H1 (cell line): ENCODE results near the gene PIP5K1C. TPM values are rescaled to one million over a fixed set of nuclear protein-coding genes. Genes with fewer than 3 reads are reported as not detected.
"Not testable (repeated sequence)": the region's sequence is repeated elsewhere in the genome, so short reads cannot be mapped to it uniquely, and the experiment has no call there.

Source experiments
- CTCF ChIA-PET: fragments of 300-600 bp; sonication (Branson Sonifier 250); formaldehyde crosslinking; loops from one replicate; lab custom pipeline; 2021; ENCODE audit not compliant: partially characterized antibody; lab: Charles Lee
- POLR2A ChIA-PET: fragments of 300-600 bp; sonication (Branson Sonifier 250); formaldehyde crosslinking; loops from one replicate; lab custom pipeline; 2021; ENCODE audit warnings: inconsistent platforms; ENCODE audit not compliant: partially characterized antibody; lab: Charles Lee
- DNase-seq, 2 experiments: peaks; one replicate each; pipeline versions ENCODE4 v3.0.0 to v3.0.0-alpha.2; 2010 to 2022; ENCODE audit warnings: low spot score in 2 of 2, low read depth in 1 of 2, mixed read lengths in 1 of 2
- FAIRE-seq: peaks from 2 replicates; lab custom pipeline; 2011; peaks lifted over from hg19 to GRCh38; lab: Jason Lieb, UNC
- H2AFZ ChIP-seq: 2 replicates; pipeline ENCODE4 v1.8.1; 2012; ENCODE audit warnings: low read length, inconsistent platforms
- H2AK5ac ChIP-seq: 2 replicates; pipeline ENCODE4 v1.6.1; 2013; ENCODE audit warnings: low read depth, low read length
- H2BK120ac ChIP-seq: replicated peaks from 2 replicates; pipeline ENCODE3; 2013; ENCODE audit warnings: low read depth, low read length, inconsistent platforms
- H2BK12ac ChIP-seq: 2 replicates; pipeline ENCODE4 v1.6.1; 2013; ENCODE audit warnings: low read depth, low read length
- H2BK15ac ChIP-seq: 2 replicates; pipeline ENCODE4 v1.6.1; 2013; ENCODE audit warnings: low read length
- H2BK20ac ChIP-seq: 2 replicates; pipeline ENCODE4 v1.6.1; 2013; ENCODE audit warnings: low read length
- H2BK5ac ChIP-seq: 2 replicates; pipeline ENCODE4 v1.6.1; 2013; ENCODE audit warnings: low read depth, low read length
- H3K14ac ChIP-seq: 2 replicates; pipeline ENCODE4 v1.6.1; 2013; ENCODE audit warnings: inconsistent platforms; ENCODE audit not compliant: insufficient read length
- H3K18ac ChIP-seq: 2 replicates; pipeline ENCODE4 v1.6.1; 2013; ENCODE audit warnings: low read length; ENCODE audit errors: extremely low read depth
- H3K23ac ChIP-seq: 2 replicates; pipeline ENCODE4 v1.6.1; 2013; ENCODE audit warnings: inconsistent platforms; ENCODE audit not compliant: insufficient read length
- H3K23me2 ChIP-seq: 2 replicates; pipeline ENCODE4 v1.6.1; 2013; ENCODE audit warnings: low read depth, low read length
- H3K27ac ChIP-seq: 2 replicates; pipeline ENCODE4 v1.6.1; 2011; ENCODE audit warnings: low read depth, low read length, inconsistent platforms
- H3K27me3 ChIP-seq, 4 experiments: replicated peaks in 1 of 4; 1 replicate in 1 of 4; 2 replicates in 3 of 4; pipeline versions ENCODE4 v1.6.1 to v1.8.1; 2011 to 2013; ENCODE audit warnings: low read length in 3 of 4, mild to moderate bottlenecking in 3 of 4, inconsistent platforms in 2 of 4, mixed read lengths in 2 of 4, moderate library complexity in 1 of 4; ENCODE audit not compliant: control insufficient read depth in 3 of 4, insufficient read depth in 3 of 4; ENCODE audit errors: extremely low read depth in 1 of 4
- H3K36me3 ChIP-seq, 4 experiments: 2 replicates each; pipeline versions ENCODE4 v1.6.1 to v1.8.1; 2011 to 2013; ENCODE audit warnings: mild to moderate bottlenecking in 4 of 4, low read length in 3 of 4, moderate library complexity in 2 of 4, control low read depth in 1 of 4, inconsistent platforms in 1 of 4; ENCODE audit not compliant: insufficient read depth in 4 of 4, control insufficient read depth in 2 of 4
- H3K4ac ChIP-seq: replicated peaks from 2 replicates; pipeline ENCODE3; 2013; ENCODE audit warnings: low read length, low read depth, mixed read lengths, inconsistent platforms; ENCODE audit not compliant: insufficient read length
- H3K4me1 ChIP-seq, 4 experiments: replicated peaks in 1 of 4; 1 replicate in 1 of 4; 2 replicates in 3 of 4; pipeline versions ENCODE4 v1.6.1 to v1.8.1; 2011 to 2013; ENCODE audit warnings: low read length in 3 of 4, inconsistent platforms in 2 of 4, mixed read lengths in 1 of 4; ENCODE audit not compliant: insufficient read depth in 4 of 4, control insufficient read depth in 3 of 4
- H3K4me2 ChIP-seq, 2 experiments: 2 replicates each; pipeline versions ENCODE4 v1.6.1 to v1.8.1; 2011 to 2013; ENCODE audit warnings: low read depth in 2 of 2, low read length in 2 of 2, control low read depth in 1 of 2, inconsistent platforms in 1 of 2, mild to moderate bottlenecking in 1 of 2; ENCODE audit not compliant: insufficient read depth in 1 of 2
- H3K4me3 ChIP-seq, 4 experiments: fragments of 200-600, 300-600 bp in 1 of 4; sonication (generic), shearing (Covaris generic), sonication (Bioruptor Twin) in 1 of 4; 2 replicates each; pipeline versions ENCODE4 v1.5.1 to v1.8.1; 2011 to 2016; ENCODE audit warnings: low read length in 4 of 4, low read depth in 3 of 4, control low read depth in 2 of 4, inconsistent platforms in 2 of 4, mild to moderate bottlenecking in 2 of 4, mixed read lengths in 1 of 4, moderate library complexity in 1 of 4; ENCODE audit not compliant: insufficient read depth in 2 of 4; ENCODE audit errors: extremely low read depth in 1 of 4
- H3K56ac ChIP-seq: replicated peaks from 2 replicates; pipeline ENCODE3; 2013; ENCODE audit warnings: low read depth, mild to moderate bottlenecking, mixed read lengths, low read length, inconsistent platforms; ENCODE audit not compliant: insufficient read length
- H3K79me1 ChIP-seq: 2 replicates; pipeline ENCODE4 v1.6.1; 2013; ENCODE audit warnings: low read depth, low read length, control low read depth
- H3K79me2 ChIP-seq, 2 experiments: 2 replicates each; pipeline versions ENCODE4 v1.6.1 to v1.8.1; 2012 to 2013; ENCODE audit warnings: low read length in 2 of 2, mild to moderate bottlenecking in 2 of 2, inconsistent platforms in 1 of 2; ENCODE audit not compliant: insufficient read depth in 2 of 2, control insufficient read depth in 1 of 2
- H3K9ac ChIP-seq, 4 experiments: replicated peaks in 1 of 4; 1 replicate in 1 of 4; 2 replicates in 3 of 4; pipeline versions ENCODE4 v1.6.1 to v1.8.1; 2011 to 2013; ENCODE audit warnings: low read depth in 3 of 4, low read length in 3 of 4, control low read depth in 2 of 4, mild to moderate bottlenecking in 2 of 4, moderate library complexity in 2 of 4, inconsistent platforms in 1 of 4; ENCODE audit errors: extremely low read depth in 1 of 4
- H3K9me3 ChIP-seq, 2 experiments: 2 replicates each; pipeline versions ENCODE4 v1.6.1 to v1.8.1; 2012 to 2013; ENCODE audit warnings: mild to moderate bottlenecking in 2 of 2, moderate library complexity in 2 of 2, control low read depth in 1 of 2, inconsistent platforms in 1 of 2, low read depth in 1 of 2, low read length in 1 of 2, mixed read lengths in 1 of 2; ENCODE audit not compliant: insufficient read depth in 2 of 2
- H4K20me1 ChIP-seq, 2 experiments: replicated peaks in 1 of 2; 2 replicates each; pipeline versions ENCODE3 to v1.8.1; 2011 to 2013; ENCODE audit warnings: inconsistent platforms in 2 of 2, low read length in 2 of 2, mild to moderate bottlenecking in 1 of 2; ENCODE audit not compliant: insufficient read depth in 2 of 2, control insufficient read depth in 1 of 2
- H4K5ac ChIP-seq: 2 replicates; pipeline ENCODE4 v1.6.1; 2013; ENCODE audit warnings: low read length, low read depth, mixed read lengths, inconsistent platforms; ENCODE audit not compliant: insufficient read length
- H4K8ac ChIP-seq: 2 replicates; pipeline ENCODE4 v1.8.0; 2013; ENCODE audit warnings: mild to moderate bottlenecking, moderate library complexity, low read length, inconsistent platforms; ENCODE audit not compliant: insufficient read depth; ENCODE audit errors: extremely low read depth
- H4K91ac ChIP-seq: replicated peaks from 2 replicates; pipeline ENCODE3; 2013; ENCODE audit warnings: low read length, mixed read lengths, inconsistent platforms; ENCODE audit not compliant: insufficient read length
- WGBS, 2 experiments: shearing (Covaris generic) in 1 of 2; methylation state at CpG; one replicate each; pipeline versions ENCODE4 v1.1.6 to v1.1.7; 2013 to 2015; ENCODE audit warnings: low lambda C conversion rate in 2 of 2, mixed read lengths in 2 of 2, inconsistent platforms in 1 of 2, low coverage in 1 of 2, missing lambda C conversion rate in 1 of 2; ENCODE audit not compliant: insufficient replicate concordance in 2 of 2, insufficient coverage in 1 of 2, insufficient read length in 1 of 2; ENCODE audit errors: extremely low coverage in 1 of 2, missing lambda C conversion rate in 1 of 2; 5-methylcytosine and 5-hydroxymethylcytosine counted together
- polyA plus RNA-seq, 7 experiments: library from polyadenylated mRNA; depleted of rRNA in 3 of 7; stranded (reverse) in 5 of 7; unstranded in 2 of 7; fragments of >200 nt in 5 of 7; fragments of 200-250 nt in 2 of 7; gene quantifications; 1 replicate in 5 of 7; 2 replicates in 1 of 7; 4 replicates in 1 of 7; pipeline versions ENCODE4 v1.2.1 to v1.2.3, GENCODE V29; 2011 to 2013; ENCODE audit warnings: missing spikeins in 2 of 7, mixed read lengths in 2 of 7
- total RNA-seq: library from RNA; stranded (reverse); fragmentation: NEBNext Ultra II Directional; extraction: Animal tissue kit (Norgen Biotek cat#: 25700); gene quantifications from 2 replicates; pipeline ENCODE4 v1.2.1, GENCODE V29; 2021

The PIP5K1C gene
- total and polyA plus RNA-seq, 2 of the 8 experiments (the other 6 are each of a cell fraction or from before 2014, with no cell fraction given): 10.6 to 32.9 TPM

DNA sequence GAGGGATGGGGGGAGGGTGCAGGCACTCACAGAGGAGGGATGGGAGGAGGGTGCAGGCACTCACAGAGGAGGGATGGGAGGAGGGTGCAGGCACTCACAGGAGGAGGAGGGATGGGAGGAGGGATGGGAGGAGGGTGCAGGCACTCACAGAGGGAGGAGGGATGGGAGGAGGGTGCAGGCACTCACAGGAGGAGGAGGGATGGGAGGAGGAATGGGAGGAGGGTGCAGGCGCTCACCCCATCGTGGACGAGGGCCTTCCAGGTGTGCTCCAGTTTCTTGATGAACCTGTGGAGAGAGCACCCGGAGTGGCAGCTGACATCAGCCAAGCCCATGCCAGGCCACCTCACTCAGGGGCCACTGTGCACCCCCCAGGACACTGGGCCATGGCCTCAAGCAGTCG is 53.2 kb downstream of the PIP5K1C start:
- H3K27ac ChIP-seq, H2AFZ ChIP-seq, H2BK15ac ChIP-seq, H3K56ac ChIP-seq, H2BK120ac ChIP-seq, POLR2A ChIA-PET, H3K14ac ChIP-seq, H3K18ac ChIP-seq, H4K20me1 ChIP-seq, H3K4me1 ChIP-seq, H3K9ac ChIP-seq, H4K5ac ChIP-seq, H3K36me3 ChIP-seq, H3K4ac ChIP-seq, DNase-seq, H3K4me2 ChIP-seq, H4K8ac ChIP-seq, H3K23me2 ChIP-seq, H2BK12ac ChIP-seq, H3K23ac ChIP-seq, H2AK5ac ChIP-seq, H3K4me3 ChIP-seq, H2BK20ac ChIP-seq, H4K91ac ChIP-seq, H3K27me3 ChIP-seq, H2BK5ac ChIP-seq, H3K79me2 ChIP-seq, H3K9me3 ChIP-seq, H3K79me1 ChIP-seq, FAIRE-seq: not testable (repeated sequence)
- CTCF ChIA-PET: interaction anchor here (0.6 to 1.6 kb wide), 3 partner anchors 9 to 273 kb away, joined by 3 to 5 read pairs (median 3); partner anchors contain the start of gene GIPC3
- 93% methylated on average over 5 of the region's 5 CpGs; no CpG with 5 or more reads in 1 of the 2 experiments for WGBS, 2 experiments
